Activated CD4-positive, alpha-beta T cell treated with anti-CD3 and anti-CD28 coated beads, Interleukin-2, amount 50 U/mL, for 1 hour (primary cell): Measurements from ENCODE around the gene ZBTB7C.

Experiments
- DNase-seq: peaks from one replicate; pipeline ENCODE4 v3.0.0-alpha.2; 2020

Gene ZBTB7C

GRCh38 chr18:48181857-48182256, 227.3 kb downstream of the ZBTB7C start:
- DNase-seq: no peak

GRCh38 chr18:48181087-48181823, 227.9 kb downstream of the ZBTB7C start:
- DNase-seq: no peak

DNA sequence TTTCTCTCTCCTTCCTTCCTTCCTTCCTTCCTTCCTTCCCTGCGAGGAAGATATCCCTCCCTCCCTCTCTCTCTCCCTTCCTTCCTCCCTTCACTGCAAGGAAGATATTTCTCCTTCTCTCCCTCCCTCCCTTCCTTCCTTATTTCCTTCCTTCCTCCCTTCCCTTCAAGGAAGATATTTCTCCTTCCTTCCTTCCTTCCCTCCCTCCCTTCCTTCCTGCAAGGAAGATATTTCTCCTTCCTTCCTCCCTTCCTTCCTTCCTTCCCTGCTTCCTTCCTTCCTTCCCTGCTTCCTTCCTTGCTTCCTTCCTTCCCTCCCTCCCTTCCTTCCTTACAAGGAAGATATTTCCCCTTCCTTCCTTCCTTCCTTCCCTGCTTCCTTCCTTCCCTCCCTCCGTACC, 229.5 kb downstream of the ZBTB7C start:
- no peak for DNase-seq

DNA sequence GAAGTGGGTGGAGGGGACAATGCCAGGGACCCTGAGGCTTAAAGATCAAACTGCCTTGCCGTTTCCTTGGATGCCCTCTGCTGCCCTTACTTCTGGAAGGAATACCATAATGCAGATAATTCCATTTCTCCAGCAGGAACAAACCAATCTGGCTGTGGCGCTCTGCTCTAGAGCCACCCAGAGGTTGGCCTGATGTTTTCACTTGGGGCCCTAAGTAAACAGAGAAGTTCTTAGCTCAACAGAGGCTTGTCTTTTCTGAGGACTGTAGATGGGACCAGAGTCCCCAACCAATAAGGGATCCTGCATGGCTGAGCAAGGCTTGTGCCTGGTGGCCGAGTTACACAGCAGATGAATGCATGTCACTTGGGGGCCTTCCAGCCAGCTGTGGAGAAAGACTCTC, 230.2 kb downstream of the ZBTB7C start:
- DNase-seq: no peak

GRCh38 chr18:48176909-48177308, 232.3 kb downstream of the ZBTB7C start:
- no peak for DNase-seq

- no peak for DNase-seq
Observed at GRCh38 chr18:48173557-48173956, 235.6 kb downstream of the ZBTB7C start.

- DNase-seq: no peak
Observed at GRCh38 chr18:48172226-48173006, 236.8 kb downstream of the ZBTB7C start.

DNA sequence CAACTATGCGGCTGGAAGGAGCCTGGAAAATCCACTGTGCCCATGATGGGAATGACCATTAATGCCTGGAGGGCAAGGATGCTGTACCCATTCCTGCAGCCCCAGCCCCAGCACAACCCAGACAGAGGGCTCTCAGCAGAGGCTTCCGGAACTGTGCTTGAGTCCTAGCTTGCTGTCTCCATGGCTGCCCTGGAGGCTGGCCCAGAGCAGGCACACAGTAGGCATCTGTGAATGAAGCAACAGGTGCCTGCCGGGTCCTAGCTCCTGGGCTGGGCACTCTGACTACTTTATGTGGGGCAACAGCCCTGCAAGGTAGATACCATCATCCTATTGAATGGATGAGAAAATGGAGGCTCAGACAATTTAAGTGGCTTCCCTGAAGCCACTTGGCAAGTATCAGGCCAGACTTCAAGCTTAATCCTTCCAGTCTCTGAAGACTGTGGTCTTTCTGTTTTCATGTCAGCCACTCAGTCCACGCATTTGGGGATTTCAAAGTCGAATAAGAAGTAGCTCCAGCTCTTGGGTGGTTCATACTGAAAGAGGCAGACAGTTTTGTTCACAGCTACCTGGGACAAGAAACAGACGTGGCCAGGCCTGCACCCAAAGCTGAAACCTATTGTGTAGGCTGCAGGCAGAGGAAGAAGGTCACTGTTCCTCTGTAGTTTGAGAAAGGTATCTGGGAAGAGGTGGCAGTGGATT, 237.5 kb downstream of the ZBTB7C start:
- DNase-seq: no peak

DNA sequence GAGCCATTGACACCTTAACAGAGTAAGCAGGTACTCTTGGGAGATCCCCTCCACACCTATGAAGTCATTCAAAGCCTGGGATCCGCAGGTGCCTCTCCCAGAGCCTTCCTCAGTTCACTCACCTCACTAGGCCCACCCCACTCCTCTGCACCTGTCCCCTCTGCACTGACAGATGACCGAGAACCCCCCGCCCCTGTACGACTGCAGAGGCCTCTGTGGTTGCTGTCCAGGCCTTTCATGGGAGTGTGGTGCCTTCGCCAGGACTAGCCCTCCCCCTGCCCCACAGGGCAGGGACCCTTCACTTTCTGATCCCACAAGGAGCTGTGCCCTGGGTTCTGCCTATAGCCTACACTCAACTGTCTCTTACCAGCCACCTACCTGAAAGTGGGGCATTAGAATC, 238.5 kb downstream of the ZBTB7C start:
- no peak for DNase-seq

- no peak for DNase-seq
Observed at GRCh38 chr18:48168861-48169260, 240.3 kb downstream of the ZBTB7C start.

DNA sequence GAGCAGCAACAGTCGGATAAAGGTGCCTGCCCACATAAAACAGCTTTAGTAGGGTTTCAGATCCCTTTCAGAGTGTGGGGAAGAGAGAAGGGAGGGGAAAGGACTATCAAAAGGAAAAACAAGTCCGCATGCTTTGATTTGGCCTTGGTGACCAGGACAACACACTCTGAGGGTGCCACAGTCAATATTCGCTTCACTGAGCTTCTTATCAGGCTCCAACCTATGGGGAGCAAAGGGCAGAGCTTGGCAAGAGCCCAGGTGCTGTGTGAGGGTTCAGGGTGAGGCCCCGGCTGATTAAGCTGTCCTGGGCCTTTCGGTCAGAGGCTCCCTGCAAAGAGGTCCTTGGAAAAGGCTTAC, 241.3 kb downstream of the ZBTB7C start:
- DNase-seq: no peak

- no peak for DNase-seq
Observed at GRCh38 chr18:48166336-48166875, 242.8 kb downstream of the ZBTB7C start.

- no peak for DNase-seq
Observed at GRCh38 chr18:48165111-48165866, 243.9 kb downstream of the ZBTB7C start.

- DNase-seq: no peak
Observed at GRCh38 chr18:48164701-48165100, 244.5 kb downstream of the ZBTB7C start.

GRCh38 chr18:48164116-48164515, 245.1 kb downstream of the ZBTB7C start:
- no peak for DNase-seq

GRCh38 chr18:48163738-48164115, 245.5 kb downstream of the ZBTB7C start:
- DNase-seq: no peak

- no peak for DNase-seq
Observed at GRCh38 chr18:48162956-48163737, 246.0 kb downstream of the ZBTB7C start.

GRCh38 chr18:48161911-48162698, 247.1 kb downstream of the ZBTB7C start:
- no peak for DNase-seq

GRCh38 chr18:48161191-48161910, 247.8 kb downstream of the ZBTB7C start:
- DNase-seq: peak; percentile 56

GRCh38 chr18:48160622-48161021, 248.6 kb downstream of the ZBTB7C start:
- no peak for DNase-seq
